Erythroblast (primary cell): ENCODE measurements around the gene C2orf69.

ENCODE experiments used
- GATA1 ChIP-seq: IDR thresholded peaks from 2 replicates; pipeline ENCODE4 v1.6.1; 2011; ENCODE audit warnings: low read depth, mild to moderate bottlenecking, control low read depth, low read length, moderate library complexity
- POLR2A ChIP-seq: IDR thresholded peaks from 2 replicates; pipeline ENCODE4 v1.6.1; 2011; ENCODE audit warnings: mild to moderate bottlenecking, low read length

- TF ChIP-seq POLR2A (no peak), GATA1 (no peak)
These were observed 44.9 kb downstream of the C2orf69 start for GRCh38 chr2:199956062-199956380.
